Measurements from ENCODE around the gene SLC12A1. TPM values are rescaled to one million over a fixed set of nuclear protein-coding genes. Genes with fewer than 3 reads are reported as not detected.

The SLC12A1 gene
- total RNA-seq, 1 experiment from 2014 or later: not detected

DNA sequence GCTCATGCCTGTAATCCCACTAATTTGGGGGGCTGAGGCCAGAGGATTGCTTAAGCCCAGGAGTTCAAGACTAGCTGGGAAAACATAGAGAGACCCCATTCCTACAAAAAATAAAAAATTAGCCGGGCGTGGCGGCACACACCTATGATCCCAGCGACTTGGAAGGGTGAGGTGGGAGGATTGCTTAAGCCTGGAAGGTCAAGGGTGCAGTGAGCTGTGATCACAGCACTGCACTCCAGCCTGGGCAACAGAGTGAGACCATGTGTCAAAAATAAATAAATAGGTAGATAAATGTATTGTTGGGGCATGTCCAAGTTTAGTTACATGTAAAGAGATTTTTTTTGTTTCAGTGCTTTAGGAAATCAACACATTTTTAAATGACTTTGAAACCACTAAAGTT lies 36.4 kb downstream of the SLC12A1 start:
- H3K4me1 ChIP-seq (ENCODE audit: control insufficient read depth, insufficient read depth, low read length): no peaks in the 10 kb centered on the region
- in situ Hi-C loops (cut with HindIII; ENCODE audit: low pct_unique_long_range_greater_than_20kb, low sequenced_read_pairs) (no loop called here), intact Hi-C loops (cut with micrococcal nuclease; ENCODE audit: unreplicated experiment) (no loop called here)
- no peak for DNase-seq (ENCODE audit: low read depth, low spot score)
- no peaks in the 10 kb centered on the region for H3K9me3 ChIP-seq (ENCODE audit: control insufficient read depth, insufficient read depth, low read depth, low read length)
- no peak for ATAC-seq
- H3K27ac ChIP-seq (ENCODE audit: low read length): no peak overlapping the region
- no peak for TF ChIP-seq POLR2AphosphoS5 (IDR thresholded peaks at IDR 0.05; ENCODE audit: low read depth, low read length)
- TF ChIP-seq SIN3A (IDR thresholded peaks at IDR 0.05; ENCODE audit: borderline replicate concordance, insufficient read depth, low read depth, low read length): no peak
- TF ChIP-seq, protein P1, sequence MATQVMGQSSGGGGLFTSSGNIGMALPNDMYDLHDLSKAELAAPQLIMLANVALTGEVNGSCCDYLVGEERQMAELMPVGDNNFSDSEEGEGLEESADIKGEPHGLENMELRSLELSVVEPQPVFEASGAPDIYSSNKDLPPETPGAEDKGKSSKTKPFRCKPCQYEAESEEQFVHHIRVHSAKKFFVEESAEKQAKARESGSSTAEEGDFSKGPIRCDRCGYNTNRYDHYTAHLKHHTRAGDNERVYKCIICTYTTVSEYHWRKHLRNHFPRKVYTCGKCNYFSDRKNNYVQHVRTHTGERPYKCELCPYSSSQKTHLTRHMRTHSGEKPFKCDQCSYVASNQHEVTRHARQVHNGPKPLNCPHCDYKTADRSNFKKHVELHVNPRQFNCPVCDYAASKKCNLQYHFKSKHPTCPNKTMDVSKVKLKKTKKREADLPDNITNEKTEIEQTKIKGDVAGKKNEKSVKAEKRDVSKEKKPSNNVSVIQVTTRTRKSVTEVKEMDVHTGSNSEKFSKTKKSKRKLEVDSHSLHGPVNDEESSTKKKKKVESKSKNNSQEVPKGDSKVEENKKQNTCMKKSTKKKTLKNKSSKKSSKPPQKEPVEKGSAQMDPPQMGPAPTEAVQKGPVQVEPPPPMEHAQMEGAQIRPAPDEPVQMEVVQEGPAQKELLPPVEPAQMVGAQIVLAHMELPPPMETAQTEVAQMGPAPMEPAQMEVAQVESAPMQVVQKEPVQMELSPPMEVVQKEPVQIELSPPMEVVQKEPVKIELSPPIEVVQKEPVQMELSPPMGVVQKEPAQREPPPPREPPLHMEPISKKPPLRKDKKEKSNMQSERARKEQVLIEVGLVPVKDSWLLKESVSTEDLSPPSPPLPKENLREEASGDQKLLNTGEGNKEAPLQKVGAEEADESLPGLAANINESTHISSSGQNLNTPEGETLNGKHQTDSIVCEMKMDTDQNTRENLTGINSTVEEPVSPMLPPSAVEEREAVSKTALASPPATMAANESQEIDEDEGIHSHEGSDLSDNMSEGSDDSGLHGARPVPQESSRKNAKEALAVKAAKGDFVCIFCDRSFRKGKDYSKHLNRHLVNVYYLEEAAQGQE (IDR thresholded peaks at IDR 0.05; ENCODE audit: insufficient read depth in 1 of 2, low read depth in 2 of 2, low read length in 1 of 2): no peak
- TF ChIP-seq TCF7L2 (IDR thresholded peaks at IDR 0.05; ENCODE audit: low read depth, low read length): no peak
- TF ChIP-seq, protein P2, sequence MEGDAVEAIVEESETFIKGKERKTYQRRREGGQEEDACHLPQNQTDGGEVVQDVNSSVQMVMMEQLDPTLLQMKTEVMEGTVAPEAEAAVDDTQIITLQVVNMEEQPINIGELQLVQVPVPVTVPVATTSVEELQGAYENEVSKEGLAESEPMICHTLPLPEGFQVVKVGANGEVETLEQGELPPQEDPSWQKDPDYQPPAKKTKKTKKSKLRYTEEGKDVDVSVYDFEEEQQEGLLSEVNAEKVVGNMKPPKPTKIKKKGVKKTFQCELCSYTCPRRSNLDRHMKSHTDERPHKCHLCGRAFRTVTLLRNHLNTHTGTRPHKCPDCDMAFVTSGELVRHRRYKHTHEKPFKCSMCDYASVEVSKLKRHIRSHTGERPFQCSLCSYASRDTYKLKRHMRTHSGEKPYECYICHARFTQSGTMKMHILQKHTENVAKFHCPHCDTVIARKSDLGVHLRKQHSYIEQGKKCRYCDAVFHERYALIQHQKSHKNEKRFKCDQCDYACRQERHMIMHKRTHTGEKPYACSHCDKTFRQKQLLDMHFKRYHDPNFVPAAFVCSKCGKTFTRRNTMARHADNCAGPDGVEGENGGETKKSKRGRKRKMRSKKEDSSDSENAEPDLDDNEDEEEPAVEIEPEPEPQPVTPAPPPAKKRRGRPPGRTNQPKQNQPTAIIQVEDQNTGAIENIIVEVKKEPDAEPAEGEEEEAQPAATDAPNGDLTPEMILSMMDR (IDR thresholded peaks at IDR 0.05): no peak
- CTCF ChIA-PET: no interaction called here
- H3K4me3 ChIP-seq (ENCODE audit: low read depth in 2 of 2, low read length in 2 of 2): no peak overlapping the region
- POLR2A ChIA-PET: no interaction called here
- H3K27me3 ChIP-seq (ENCODE audit: control insufficient read depth, insufficient read depth, low read length): no peaks in the 10 kb centered on the region; the same call in none of the 2 replicates
- no TSS peak for BruUV-seq (replicated peaks)
- no peaks in the 10 kb centered on the region for H3K36me3 ChIP-seq (ENCODE audit: control insufficient read depth, insufficient read depth, low read length)

DNA sequence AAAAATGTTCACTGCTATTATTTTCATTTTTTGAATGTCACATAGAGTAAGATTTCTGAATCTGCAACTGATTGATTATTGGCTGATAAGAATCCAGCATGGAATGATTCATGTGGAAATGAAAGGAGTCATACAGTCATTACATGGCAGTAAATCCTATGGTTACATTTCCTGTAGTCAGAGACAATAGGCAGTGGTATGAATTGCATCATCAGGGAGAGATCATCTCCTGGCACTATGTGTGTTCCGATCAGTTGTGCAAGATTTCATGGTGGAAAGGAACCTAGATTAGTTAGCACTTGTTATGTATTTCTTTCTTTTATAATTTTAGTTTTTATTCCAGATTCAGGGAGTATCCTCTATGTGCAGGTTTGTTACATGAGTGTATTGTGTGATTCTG lies 38.8 kb downstream of the SLC12A1 start:
- CTCF ChIA-PET: no interaction called here
- ATAC-seq (no peak), DNase-seq (ENCODE audit: low read depth, low spot score) (no peak)
- intact Hi-C loops (cut with micrococcal nuclease; ENCODE audit: unreplicated experiment): no loop called here
- Histone ChIP-seq H3K9me3 (ENCODE audit: control insufficient read depth, insufficient read depth, low read depth, low read length) (no peaks in the 10 kb centered on the region), H3K27me3 (ENCODE audit: control insufficient read depth, insufficient read depth, low read length) (no peaks in the 10 kb centered on the region; the same call in none of the 2 replicates), H3K4me3 (ENCODE audit: low read depth in 2 of 2, low read length in 2 of 2) (no peak overlapping the region), H3K36me3 (ENCODE audit: control insufficient read depth, insufficient read depth, low read length) (no peaks in the 10 kb centered on the region), H3K4me1 (ENCODE audit: control insufficient read depth, insufficient read depth, low read length) (no peaks in the 10 kb centered on the region), H3K27ac (ENCODE audit: low read length) (no peak overlapping the region)
- TF ChIP-seq, protein P1 (IDR thresholded peaks at IDR 0.05; ENCODE audit: insufficient read depth in 1 of 2, low read depth in 2 of 2, low read length in 1 of 2): no peak
- TF ChIP-seq POLR2AphosphoS5 (IDR thresholded peaks at IDR 0.05; ENCODE audit: low read depth, low read length): no peak
- TF ChIP-seq SIN3A (IDR thresholded peaks at IDR 0.05; ENCODE audit: borderline replicate concordance, insufficient read depth, low read depth, low read length): no peak
- POLR2A ChIA-PET: no interaction called here
- BruUV-seq (replicated peaks): no TSS peak
- in situ Hi-C loops (cut with HindIII; ENCODE audit: low pct_unique_long_range_greater_than_20kb, low sequenced_read_pairs): no loop called here

All from Panc1 (cell line).